Measurements from ENCODE around the gene PRKCE. TPM values are rescaled to one million over a fixed set of nuclear protein-coding genes. Genes with fewer than 3 reads are reported as not detected.

Gene PRKCE
- total and polyA plus RNA-seq, 2 donors (not counting 1 experiment from before 2014, with no cell fraction given) = 23.6 to 271 TPM

GRCh38 chr2:46179037-46179621 is 527.7 kb downstream of the PRKCE start:
- Mint-ChIP-seq H3K27ac (no peak overlapping the region), H3K4me1 (no peaks in the 10 kb centered on the region), H3K9me3 (ENCODE audit: insufficient read depth) (no peaks in the 10 kb centered on the region), H3K4me3 (no peak overlapping the region), H3K27me3 (no peaks in the 10 kb centered on the region)
- TF ChIP-seq CTCF (IDR thresholded peaks at IDR 0.05) = no peak
- no peak for TF ChIP-seq EZH2 (IDR thresholded peaks at IDR 0.05; ENCODE audit: borderline replicate concordance, insufficient read depth, low read depth, low read length, poor library complexity, severe bottlenecking)
- no peaks in the 10 kb centered on the region for H3K4me1 ChIP-seq (ENCODE audit: control insufficient read depth in 2 of 2, insufficient read depth in 2 of 2, low read length in 2 of 2)
- no peaks in the 10 kb centered on the region for H3K27me3 ChIP-seq (replicated peaks in 1 of 4; ENCODE audit: control extremely low read depth in 1 of 4, control insufficient read depth in 3 of 4, insufficient read depth in 4 of 4, low read length in 3 of 4)
- ATAC-seq (ENCODE audit: low read depth) (peak; percentile 80), DNase-seq (peak; percentile 37)
- peaks cover 3 to 12% of the 10 kb centered on the region in 2 experiments for H3K36me3 ChIP-seq (replicated peaks in 1 of 2; ENCODE audit: control extremely low read depth in 1 of 2, control insufficient read depth in 1 of 2, extremely low read depth in 1 of 2, insufficient read depth in 2 of 2, low read length in 1 of 2)
- ChIA-PET CTCF (no interaction called here), POLR2A (no interaction called here)
- H3K79me2 ChIP-seq (ENCODE audit: control insufficient read depth, insufficient read depth, low read length) = no peaks in the 10 kb centered on the region
- H3K4me2 ChIP-seq (replicated peaks; ENCODE audit: low read depth, low read length, poor library complexity, severe bottlenecking) = no peak overlapping the region
- H4K20me1 ChIP-seq (ENCODE audit: control insufficient read depth, insufficient read depth, low read length, poor library complexity, severe bottlenecking) = no peaks in the 10 kb centered on the region
- 50% methylated on average over 6 of the region's 6 CpGs for WGBS (ENCODE audit: insufficient coverage)
- no peaks in the 10 kb centered on the region for H3K9me3 ChIP-seq (ENCODE audit: control extremely low read depth in 1 of 3, control insufficient read depth in 2 of 3, insufficient read depth in 1 of 3, low read length in 2 of 3)
- no peak overlapping the region for H3K27ac ChIP-seq (ENCODE audit: low read length in 2 of 2)
- no peak overlapping the region for H2AFZ ChIP-seq (ENCODE audit: insufficient read depth, low read depth, low read length, poor library complexity, severe bottlenecking)
- intact Hi-C loops (cut with micrococcal nuclease) = no loop called here
- H3K4me3 ChIP-seq (ENCODE audit: control extremely low read depth in 1 of 5, extremely low read depth in 1 of 5, insufficient read depth in 1 of 5, low read depth in 2 of 5, low read length in 4 of 5) = no peak overlapping the region
- no peak overlapping the region for H3K9ac ChIP-seq (ENCODE audit: low read length)

GRCh38 chr2:46180189-46180588 is 528.7 kb downstream of the PRKCE start:
- Histone ChIP-seq H3K4me2 (replicated peaks; ENCODE audit: low read depth, low read length, poor library complexity, severe bottlenecking) (no peak overlapping the region), H3K9ac (ENCODE audit: low read length) (no peak overlapping the region), H3K36me3 (replicated peaks in 1 of 2; ENCODE audit: control extremely low read depth in 1 of 2, control insufficient read depth in 1 of 2, extremely low read depth in 1 of 2, insufficient read depth in 2 of 2, low read length in 1 of 2) (peaks cover 2 to 22% of the 10 kb centered on the region in 2 experiments), H3K4me1 (ENCODE audit: control insufficient read depth in 2 of 2, insufficient read depth in 2 of 2, low read length in 2 of 2) (no peaks in the 10 kb centered on the region), H3K79me2 (ENCODE audit: control insufficient read depth, insufficient read depth, low read length) (no peaks in the 10 kb centered on the region), H3K4me3 (ENCODE audit: control extremely low read depth in 1 of 5, extremely low read depth in 1 of 5, insufficient read depth in 1 of 5, low read depth in 2 of 5, low read length in 4 of 5) (no peak overlapping the region), H3K27me3 (replicated peaks in 1 of 4; ENCODE audit: control extremely low read depth in 1 of 4, control insufficient read depth in 3 of 4, insufficient read depth in 4 of 4, low read length in 3 of 4) (no peaks in the 10 kb centered on the region), H3K9me3 (ENCODE audit: control extremely low read depth in 1 of 3, control insufficient read depth in 2 of 3, insufficient read depth in 1 of 3, low read length in 2 of 3) (no peaks in the 10 kb centered on the region), H3K27ac (ENCODE audit: low read length in 2 of 2) (no peak overlapping the region), H4K20me1 (ENCODE audit: control insufficient read depth, insufficient read depth, low read length, poor library complexity, severe bottlenecking) (no peaks in the 10 kb centered on the region), H2AFZ (ENCODE audit: insufficient read depth, low read depth, low read length, poor library complexity, severe bottlenecking) (no peak overlapping the region)
- Mint-ChIP-seq H3K4me3 (no peak overlapping the region), H3K4me1 (no peaks in the 10 kb centered on the region), H3K27ac (no peak overlapping the region), H3K9me3 (ENCODE audit: insufficient read depth) (no peaks in the 10 kb centered on the region), H3K27me3 (no peaks in the 10 kb centered on the region)
- ChIA-PET POLR2A (no interaction called here), CTCF (no interaction called here)
- 97% methylated on average over 2 of the region's 2 CpGs for WGBS (ENCODE audit: insufficient coverage)
- intact Hi-C loops (cut with micrococcal nuclease) = no loop called here
- no peak for TF ChIP-seq CTCF (IDR thresholded peaks at IDR 0.05)
- no peak for TF ChIP-seq EZH2 (IDR thresholded peaks at IDR 0.05; ENCODE audit: borderline replicate concordance, insufficient read depth, low read depth, low read length, poor library complexity, severe bottlenecking)
- no peak for ATAC-seq (ENCODE audit: low read depth)
- DNase-seq = no peak
